GM12801 (cell line): ENCODE measurements around the gene GOLGA6D.
"Not testable (repeated sequence)": the region's sequence is repeated elsewhere in the genome, so short reads cannot be mapped to it uniquely, and the experiment has no call there.

Experiments
- CTCF ChIP-seq: IDR thresholded peaks from one replicate; pipeline ENCODE4 v1.5.1; 2011; ENCODE audit warnings: control low read depth; ENCODE audit not compliant: insufficient read length; ENCODE audit errors: extremely low read depth

GOLGA6D gene

GRCh38 chr15:75238150-75238549 is 44.5 kb upstream of the GOLGA6D start:
- no peak for TF ChIP-seq CTCF

GRCh38 chr15:75249726-75250125 is 32.9 kb upstream of the GOLGA6D start:
- TF ChIP-seq CTCF = no peak

GRCh38 chr15:75258034-75258433 is 24.6 kb upstream of the GOLGA6D start, which contains the start of gene GOLGA6C:
Gene GOLGA6C, plus strand, starts transcription at chr15:75258334. Its CDS starts 265 bp downstream, at chr15:75258599.
- not testable (repeated sequence) for TF ChIP-seq CTCF

- no peak for TF ChIP-seq CTCF
These were observed 19.7 kb downstream of the GOLGA6D start for GRCh38 chr15:75302318-75302717.

GRCh38 chr15:75306188-75306587 is 23.6 kb downstream of the GOLGA6D start:
- no peak for TF ChIP-seq CTCF

DNA sequence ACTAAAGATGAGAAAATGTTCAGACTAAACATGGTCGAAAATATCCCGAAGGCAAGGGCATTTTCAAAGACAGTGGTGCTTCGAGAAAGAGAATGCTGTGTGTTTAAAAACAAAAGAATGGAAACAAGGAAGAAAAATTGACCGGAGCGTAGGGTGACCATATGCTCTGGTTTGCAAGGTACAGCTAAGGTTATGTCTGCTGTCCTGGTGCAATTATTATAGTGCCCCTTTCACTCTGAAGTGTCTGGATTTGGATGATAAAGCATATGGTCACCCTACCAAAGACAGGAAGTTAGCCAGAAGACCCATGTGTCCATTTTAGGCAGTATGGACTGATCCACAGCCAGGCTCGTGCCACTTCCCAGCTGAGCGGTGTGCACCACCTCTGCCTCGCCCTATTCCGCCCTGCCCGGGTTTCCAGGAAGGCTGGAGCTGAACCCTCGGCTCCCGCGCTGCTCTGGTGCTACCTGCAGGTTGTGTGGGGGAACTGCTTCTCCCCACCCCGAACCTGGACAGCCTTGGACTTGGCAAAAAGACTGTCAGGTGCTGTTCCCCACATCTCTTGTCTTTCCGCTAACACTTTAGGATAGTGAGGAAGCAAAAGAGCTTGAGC is 25.2 kb downstream of the GOLGA6D start:
- no peak for TF ChIP-seq CTCF

- TF ChIP-seq CTCF = no peak
These were observed 27.1 kb downstream of the GOLGA6D start for GRCh38 chr15:75309711-75310110.
